NCI-H146 treated with DMSO at 0.1 percent for 48 hours (cell line): ENCODE measurements around the gene URAD.
"Not testable (repeated sequence)": the region's sequence is repeated elsewhere in the genome, so short reads cannot be mapped to it uniquely, and the experiment has no call there.

Source experiments
- DNase-seq: peaks from one replicate; lab custom pipeline; 2025; ENCODE audit not compliant: unreplicated experiment; lab: John Stamatoyannopoulos, UW

The URAD gene

GRCh38 chr13:27971236-27971645 is 17.3 kb downstream of the URAD start:
- DNase-seq: no peak

- no peak for DNase-seq
Measured at GRCh38 chr13:27970382-27971235, 17.9 kb downstream of the URAD start.

GRCh38 chr13:27969866-27970229 is 18.6 kb downstream of the URAD start:
- DNase-seq: no peak

- DNase-seq: no peak
Measured at GRCh38 chr13:27969082-27969865, 19.2 kb downstream of the URAD start, which contains the start of gene CDX2. Gene CDX2, minus strand, starts transcription at chr13:27969315. Its CDS starts 309 bp downstream, at chr13:27969006.

DNA sequence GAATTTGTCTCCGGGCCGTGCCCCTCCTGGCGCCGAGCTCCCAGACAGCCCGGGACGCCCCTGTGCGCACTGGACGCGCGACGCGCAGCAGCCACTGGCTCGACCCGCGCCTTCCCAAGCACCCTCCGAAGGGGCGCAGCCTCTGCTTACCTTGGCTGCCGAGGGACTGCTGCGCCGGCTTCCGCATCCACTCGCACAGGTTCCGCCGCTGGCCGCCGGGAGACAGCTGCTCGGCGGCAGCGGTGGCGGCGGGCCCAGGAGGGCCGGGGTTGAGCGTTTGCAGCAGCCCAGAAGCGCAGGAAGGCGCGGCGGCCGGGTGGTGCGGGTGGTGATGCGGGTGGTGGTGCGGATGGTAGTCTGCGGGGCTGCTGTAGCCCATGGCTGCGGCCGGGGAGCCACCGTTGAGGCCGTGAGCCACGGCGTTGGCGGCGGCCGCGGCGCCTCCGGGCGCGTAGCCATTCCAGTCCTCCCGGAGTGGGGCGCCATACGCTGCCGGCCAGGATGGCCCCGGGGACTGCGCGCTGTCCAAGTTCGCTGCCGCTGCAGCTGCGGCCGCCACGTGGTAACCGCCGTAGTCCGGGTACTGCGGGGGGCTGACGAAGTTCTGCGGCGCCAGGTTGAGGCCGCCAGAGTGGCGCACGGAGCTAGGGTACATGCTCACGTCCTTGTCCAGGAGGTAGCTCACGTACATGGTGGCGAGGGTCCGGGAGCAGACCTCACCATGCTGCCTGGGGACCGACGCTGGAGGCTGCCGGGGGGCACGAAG is 20.0 kb downstream of the URAD start:
- no peak for DNase-seq

- DNase-seq: no peak
Measured at GRCh38 chr13:27967736-27968315, 20.7 kb downstream of the URAD start.

- no peak for DNase-seq
Measured at GRCh38 chr13:27967203-27967735, 21.2 kb downstream of the URAD start.

GRCh38 chr13:27966641-27967202 is 21.8 kb downstream of the URAD start:
- no peak for DNase-seq

GRCh38 chr13:27965740-27966640 is 22.5 kb downstream of the URAD start:
- no peak for DNase-seq

GRCh38 chr13:27965343-27965739 is 23.2 kb downstream of the URAD start:
- no peak for DNase-seq

GRCh38 chr13:27964741-27965323 is 23.7 kb downstream of the URAD start:
- DNase-seq: no peak

DNA sequence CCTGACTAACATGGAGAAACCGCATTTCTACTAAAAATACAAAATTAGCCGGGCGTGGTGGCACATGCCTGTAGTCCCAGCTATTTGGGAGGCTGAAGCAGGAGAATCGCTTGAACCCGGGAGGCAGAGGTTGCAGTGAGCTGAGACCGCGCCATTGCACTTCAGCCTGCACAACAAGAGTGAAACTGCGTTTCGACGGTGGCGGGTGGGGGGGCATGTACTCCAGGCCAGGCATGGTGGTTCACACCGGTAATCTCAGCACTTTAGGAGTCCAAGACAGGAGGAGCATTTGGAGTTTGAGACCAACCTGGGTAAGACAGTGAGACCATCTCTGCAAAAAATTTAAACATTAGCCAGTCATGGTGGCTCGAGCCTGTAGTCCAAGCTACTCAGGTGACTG is 24.3 kb downstream of the URAD start:
- not testable (repeated sequence) for DNase-seq

DNA sequence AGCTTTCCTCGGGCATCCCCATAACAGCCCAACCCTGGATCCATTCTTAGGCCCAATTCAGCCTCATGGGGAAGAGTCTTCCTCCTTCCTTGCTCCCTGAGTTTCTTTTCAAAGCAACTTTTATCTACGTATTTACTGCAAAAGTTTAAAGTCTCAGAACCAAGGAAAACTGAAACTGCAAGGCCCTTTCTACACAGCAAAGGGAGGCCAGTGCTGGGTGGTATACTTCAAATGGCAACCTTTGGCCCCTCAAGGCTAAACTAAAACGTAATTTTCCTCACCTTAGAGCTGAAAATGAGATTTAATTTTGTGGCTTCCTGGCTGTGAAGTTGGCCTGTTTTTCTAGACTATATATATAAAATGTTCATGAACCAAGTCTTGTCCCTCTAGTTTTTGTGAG is 25.0 kb downstream of the URAD start:
- no peak for DNase-seq

GRCh38 chr13:27962982-27963381 is 25.5 kb downstream of the URAD start:
- no peak for DNase-seq

DNA sequence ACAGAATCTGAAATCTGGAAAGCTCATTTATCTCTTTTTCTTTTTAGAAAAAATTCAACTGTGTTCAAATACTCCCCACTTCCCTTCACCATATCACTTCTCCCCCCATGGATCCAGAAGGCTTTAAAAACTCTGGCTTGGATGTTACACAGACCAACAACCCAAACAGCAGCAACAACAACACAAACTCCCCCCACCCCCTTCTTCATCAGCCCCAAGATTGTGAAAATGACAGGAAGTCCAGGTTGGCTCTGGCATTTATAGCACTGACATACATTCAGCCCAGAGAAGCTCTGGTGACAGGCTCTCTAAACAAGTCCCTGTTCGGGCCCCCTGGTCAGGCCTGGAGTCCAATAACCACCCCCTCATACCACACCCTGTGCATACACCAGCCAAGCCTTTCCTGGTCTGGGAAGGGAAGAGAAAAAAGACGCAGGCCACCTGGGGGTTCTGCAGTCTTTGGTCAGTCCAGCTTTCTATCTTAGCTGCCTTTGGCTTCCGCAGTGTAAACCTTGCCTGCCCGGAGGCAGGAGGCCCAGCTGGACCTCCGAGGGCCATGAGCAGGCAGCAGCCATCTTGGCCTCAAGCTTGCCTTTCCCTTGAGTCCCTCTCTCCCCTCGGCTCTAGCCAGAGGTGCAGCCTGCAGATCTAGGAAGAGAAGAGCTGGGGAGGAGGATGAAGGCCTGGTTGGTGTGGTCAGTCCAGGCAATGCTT is 26.2 kb downstream of the URAD start:
- no peak for DNase-seq

GRCh38 chr13:27961227-27962085 is 27.0 kb downstream of the URAD start:
- DNase-seq: no peak
